Mesangial cell (primary cell): ENCODE measurements around the gene AMIGO2. TPM values are rescaled to one million over a fixed set of nuclear protein-coding genes. Genes with fewer than 3 reads are reported as not detected.

Source experiments
- total RNA-seq: library from RNA; depleted of rRNA; stranded (reverse); fragments of >200 nt; gene quantifications from 2 replicates; pipeline ENCODE4 v1.2.3, GENCODE V29; 2015

The AMIGO2 gene, protein sequence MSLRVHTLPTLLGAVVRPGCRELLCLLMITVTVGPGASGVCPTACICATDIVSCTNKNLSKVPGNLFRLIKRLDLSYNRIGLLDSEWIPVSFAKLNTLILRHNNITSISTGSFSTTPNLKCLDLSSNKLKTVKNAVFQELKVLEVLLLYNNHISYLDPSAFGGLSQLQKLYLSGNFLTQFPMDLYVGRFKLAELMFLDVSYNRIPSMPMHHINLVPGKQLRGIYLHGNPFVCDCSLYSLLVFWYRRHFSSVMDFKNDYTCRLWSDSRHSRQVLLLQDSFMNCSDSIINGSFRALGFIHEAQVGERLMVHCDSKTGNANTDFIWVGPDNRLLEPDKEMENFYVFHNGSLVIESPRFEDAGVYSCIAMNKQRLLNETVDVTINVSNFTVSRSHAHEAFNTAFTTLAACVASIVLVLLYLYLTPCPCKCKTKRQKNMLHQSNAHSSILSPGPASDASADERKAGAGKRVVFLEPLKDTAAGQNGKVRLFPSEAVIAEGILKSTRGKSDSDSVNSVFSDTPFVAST
- 146 and 261 TPM in 2 replicates for total RNA-seq

DNA sequence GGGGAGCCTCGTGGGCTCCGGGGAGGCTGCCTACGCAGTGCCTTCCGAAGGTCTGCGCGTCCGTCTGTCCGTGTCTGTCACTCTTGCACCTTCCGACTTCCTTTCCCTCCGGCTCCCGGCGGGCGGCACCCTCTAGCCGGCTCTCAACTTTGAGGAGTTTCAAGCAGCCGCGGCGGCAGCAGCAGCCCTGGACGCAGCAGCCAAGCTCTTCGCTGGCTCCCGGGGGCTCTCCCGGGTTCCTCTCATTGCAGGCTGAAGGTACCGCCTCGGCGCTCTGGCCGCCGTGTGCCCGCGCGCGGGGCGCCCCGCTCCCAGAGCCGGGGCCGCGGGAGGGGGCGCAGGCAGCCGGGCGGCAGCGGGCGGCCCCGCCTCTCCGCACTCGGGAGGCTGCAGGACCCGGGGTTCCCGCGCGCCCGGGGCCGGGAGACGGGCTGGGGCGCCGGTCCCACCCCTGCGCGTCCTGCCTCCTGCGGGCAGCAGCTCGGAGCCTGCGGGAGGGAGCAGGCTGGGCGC, at the start of gene AMIGO2, which contains the start of gene PCED1B:
AMIGO2 (minus strand) TSS at position 492 of the 513 bp plus-strand sequence. CDS start 957 bp downstream, outside the sequence.
PCED1B (plus strand) TSS at position 154 of the 513 bp plus-strand sequence. CDS start 155,443 bp downstream, outside the sequence.

Other genes with a start within 250 kb of the AMIGO2 start
- gene PCED1B, start 338 bp downstream of the AMIGO2 start, total RNA-seq, result 2.1 and 4.6 TPM in 2 replicates